Right hindlimb (tissue), 1 donor: ENCODE results near the gene CCDC187.
A peak's percentile ranks its signal among the peaks of the same experiment; 100 is the strongest.

ENCODE experiments used
- DNase-seq: peaks from one replicate; pipeline ENCODE4 v3.0.0-alpha.2; 2018

The CCDC187 gene

DNA sequence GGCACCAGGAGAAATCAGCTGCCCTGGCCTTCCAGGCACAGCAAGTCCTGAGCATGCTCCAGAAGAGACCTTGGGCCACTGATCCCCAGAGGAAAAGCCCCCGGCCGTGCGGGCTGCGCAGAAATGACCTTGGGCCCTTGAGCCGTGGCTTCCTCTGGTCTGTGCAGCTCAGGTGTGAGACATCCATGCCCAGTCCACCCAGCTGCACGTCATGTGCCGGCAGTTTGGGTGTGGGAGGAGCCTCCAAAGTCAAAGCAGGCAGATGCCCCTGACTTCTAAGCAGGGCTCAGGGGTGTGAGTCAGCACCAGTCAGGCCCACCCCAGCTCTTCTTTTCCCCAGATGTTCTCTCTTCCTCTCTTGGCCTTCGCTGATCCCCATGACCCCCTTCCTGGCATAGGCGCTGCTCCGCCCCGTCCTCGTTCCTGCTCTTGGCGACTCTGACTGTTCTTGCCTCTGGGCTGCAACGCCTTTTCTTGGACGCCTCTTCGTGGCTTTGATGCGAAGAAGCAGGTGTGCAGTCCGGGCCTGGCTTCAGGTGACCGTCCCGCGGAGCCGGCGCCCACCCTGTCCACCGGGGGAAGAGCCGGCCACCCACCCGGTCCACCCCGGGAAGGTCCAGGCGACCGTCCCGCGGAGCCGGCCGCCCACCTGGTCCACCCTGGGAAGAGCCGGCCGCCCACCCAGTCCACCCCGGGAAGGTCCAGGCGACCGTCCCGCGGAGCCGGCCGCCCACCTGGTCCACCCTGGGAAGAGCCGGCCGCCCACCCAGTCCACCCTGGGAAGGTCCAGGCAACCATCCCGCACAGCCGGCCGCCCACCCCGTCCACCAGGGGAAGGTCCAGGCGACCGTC is 52.4 kb downstream of the CCDC187 start:
- no peak for DNase-seq

DNA sequence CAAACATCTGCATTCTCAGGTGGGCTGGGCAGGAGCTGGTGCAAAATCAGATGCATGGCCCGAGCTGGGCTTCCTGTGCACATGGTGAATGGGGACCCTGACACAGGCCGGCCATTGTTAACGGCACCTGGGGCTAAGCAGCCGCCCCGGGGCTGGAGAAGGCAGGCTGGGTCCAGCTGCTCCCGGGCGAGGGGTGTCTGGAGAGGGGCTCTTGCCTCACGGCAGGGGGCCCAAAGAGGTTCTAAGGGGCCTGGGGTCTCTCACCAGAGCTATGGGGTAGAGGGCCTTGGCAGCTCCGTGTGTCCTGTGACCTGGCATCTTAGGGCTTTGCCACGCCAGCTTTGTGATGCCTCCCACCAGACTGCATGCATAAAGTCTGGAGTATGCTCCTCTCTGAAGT is 53.2 kb downstream of the CCDC187 start:
- DNase-seq: no peak

- DNase-seq: no peak
Observed at GRCh38 chr9:136249877-136250559, 53.9 kb downstream of the CCDC187 start.

DNA sequence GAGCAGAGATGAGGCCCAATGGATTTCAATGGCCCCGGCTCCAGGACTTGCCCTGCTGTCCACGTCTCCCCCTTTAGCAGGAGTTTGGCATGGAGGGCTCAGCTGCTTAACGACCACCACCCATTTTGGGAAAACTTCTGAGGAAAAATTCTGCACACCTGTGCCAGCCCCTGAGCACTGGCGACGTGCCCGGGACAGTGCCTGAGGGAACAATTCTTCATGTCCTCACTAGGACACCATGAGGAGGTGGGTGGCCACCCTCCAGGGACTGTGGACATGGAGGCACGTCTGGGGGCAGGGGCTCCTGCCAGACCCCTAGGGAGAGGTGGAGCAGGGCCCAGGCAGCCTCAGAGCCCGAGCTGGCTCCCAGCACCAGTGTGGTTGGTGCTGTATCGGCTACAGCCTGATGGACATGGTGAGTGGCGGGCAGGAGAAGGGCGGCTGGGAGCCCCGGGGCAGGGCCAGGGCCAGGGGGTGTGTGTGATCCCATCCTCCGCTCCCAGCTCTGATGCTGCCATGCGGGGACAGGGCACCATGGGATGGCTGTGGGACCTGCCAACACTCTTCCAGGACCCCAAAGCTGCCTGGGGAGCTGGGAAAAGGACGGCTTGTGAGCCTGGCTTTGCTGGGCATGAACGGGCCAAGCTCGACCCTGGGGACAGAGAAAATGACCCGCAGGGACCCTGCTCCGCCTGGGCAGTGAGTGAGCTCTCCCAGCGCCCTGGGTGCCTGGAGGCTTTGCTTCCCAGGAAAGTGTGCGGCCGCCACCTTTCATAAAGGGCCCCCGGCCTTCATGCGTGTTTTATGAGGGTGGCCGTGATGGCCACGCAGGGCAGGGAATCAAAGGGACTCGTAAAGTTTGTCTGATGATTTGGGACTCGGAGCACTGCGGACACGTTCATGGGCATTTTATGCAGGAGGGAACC is 54.7 kb downstream of the CCDC187 start:
- no peak for DNase-seq

DNA sequence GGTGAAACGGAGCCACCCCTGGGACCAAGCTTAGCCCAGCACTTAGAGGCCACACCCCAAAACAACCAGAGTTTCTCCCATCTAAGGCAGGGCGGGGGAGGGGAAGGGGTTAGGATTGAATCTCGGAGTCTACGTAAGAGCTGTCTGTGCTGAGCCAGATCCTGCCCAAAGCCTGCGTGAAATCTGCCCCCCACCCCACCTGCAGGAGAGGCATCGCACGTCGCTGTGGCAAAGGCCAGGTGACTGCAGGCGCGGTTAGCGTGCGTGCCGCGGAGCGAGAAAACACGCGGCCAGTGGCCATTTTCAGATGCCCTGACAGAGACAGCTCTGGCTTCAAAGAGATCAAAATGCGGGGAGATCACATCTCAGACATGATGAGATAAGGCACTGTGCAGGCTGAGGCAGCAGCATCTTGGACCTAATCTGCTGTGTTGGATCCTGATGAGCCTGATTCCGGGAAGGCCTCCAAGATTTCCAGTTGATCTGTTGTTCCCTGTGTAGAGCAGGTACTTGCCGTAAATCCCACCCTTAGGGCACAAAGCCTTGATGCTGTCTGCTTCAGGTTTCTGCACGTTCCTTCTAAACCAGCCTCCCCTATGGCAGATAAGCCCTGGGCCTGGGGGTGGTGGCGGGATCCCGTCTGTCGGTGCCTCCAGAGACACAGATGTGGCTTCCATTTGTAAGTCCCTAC is 55.8 kb downstream of the CCDC187 start:
- no peak for DNase-seq

DNA sequence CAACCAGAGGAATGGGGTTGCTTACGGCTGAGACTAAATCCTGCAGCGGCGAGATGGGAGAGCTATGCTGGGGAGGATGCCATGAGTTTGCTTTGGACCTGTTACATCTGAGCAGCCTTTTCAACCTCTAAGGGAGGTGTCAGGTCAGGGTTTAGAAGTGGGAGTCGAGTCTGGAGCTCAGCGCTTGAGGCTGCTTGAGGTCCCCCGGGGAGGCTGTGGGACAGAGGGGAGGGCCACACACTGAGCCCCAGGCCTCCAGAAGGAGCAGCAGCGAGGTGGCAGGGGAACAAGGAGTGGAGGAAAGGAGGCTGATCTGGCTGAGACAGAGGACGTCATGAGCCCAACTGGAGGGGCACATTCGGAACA is 56.4 kb downstream of the CCDC187 start:
- DNase-seq: no peak

- DNase-seq: no peak
Observed at GRCh38 chr9:136246849-136247550, 56.9 kb downstream of the CCDC187 start.

GRCh38 chr9:136245219-136246150 is 58.4 kb downstream of the CCDC187 start, which contains the start of gene QSOX2:
Gene QSOX2 (minus strand): TSS chr9:136245812. CDS start chr9:136245803, 9 bp downstream.
- peak; percentile 89 for DNase-seq

GRCh38 chr9:136244969-136245218 is 59.0 kb downstream of the CCDC187 start:
- no peak for DNase-seq

GRCh38 chr9:136244122-136244968 is 59.5 kb downstream of the CCDC187 start:
- DNase-seq: no peak

DNA sequence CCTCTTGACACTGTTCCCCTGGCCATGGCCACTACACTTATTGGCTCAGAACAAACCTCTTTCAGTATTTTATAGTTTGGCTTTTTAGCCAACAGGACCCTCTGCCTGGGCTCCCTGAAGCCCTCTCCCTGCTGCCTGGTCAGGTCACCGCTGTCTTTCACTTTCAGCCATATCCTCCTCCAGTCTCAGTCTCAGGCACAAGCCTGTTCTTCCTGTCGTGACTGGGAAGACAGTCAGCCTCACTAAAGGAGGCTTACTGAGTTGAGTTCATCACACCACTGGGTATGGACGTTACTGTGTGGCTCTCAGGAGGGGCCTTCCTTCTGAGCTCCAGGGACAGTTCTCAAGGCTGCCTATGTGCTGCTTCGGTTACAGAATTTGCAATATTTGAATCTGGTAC is 60.3 kb downstream of the CCDC187 start:
- no peak for DNase-seq

- no peak for DNase-seq
Observed at GRCh38 chr9:136242918-136243525, 60.9 kb downstream of the CCDC187 start.

GRCh38 chr9:136242248-136242647 is 61.6 kb downstream of the CCDC187 start:
- no peak for DNase-seq

DNA sequence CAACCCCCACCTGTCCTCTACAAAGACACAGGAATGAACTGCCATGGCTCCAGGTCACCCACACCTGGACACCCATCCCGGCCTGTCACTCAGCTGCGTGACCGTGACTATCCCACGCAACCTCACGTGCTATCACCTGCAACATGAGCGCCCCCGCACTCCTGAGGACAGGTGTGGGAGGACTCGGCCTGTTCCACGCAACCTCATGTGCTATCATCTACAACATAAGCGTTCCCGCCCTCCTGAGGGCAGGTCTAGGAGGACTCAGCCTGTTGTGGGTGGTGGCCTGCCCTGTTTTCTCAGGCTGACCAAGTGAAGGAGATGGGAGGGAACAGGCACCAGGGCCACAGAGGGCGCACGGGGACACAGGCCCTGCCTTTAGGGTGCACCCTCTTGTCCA is 62.4 kb downstream of the CCDC187 start:
- no peak for DNase-seq

GRCh38 chr9:136240941-136241340 is 63.0 kb downstream of the CCDC187 start:
- DNase-seq: no peak

DNA sequence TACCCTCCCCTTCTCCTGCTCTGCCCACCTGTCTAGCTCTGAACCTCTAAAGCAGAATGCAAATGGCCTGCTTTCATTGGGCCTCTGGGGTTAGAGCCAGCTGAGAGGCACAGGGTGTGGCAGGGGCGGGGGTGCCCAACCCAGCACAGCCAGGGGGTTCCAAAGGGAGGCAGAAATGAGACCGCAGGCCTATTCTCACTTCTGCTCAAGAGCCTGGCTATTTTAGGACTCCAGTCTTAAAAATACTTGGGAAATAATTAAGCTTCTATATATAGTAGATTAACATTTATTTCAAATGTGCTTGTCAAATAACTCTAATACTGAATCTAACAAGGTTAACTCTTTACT is 63.9 kb downstream of the CCDC187 start:
- no peak for DNase-seq

DNA sequence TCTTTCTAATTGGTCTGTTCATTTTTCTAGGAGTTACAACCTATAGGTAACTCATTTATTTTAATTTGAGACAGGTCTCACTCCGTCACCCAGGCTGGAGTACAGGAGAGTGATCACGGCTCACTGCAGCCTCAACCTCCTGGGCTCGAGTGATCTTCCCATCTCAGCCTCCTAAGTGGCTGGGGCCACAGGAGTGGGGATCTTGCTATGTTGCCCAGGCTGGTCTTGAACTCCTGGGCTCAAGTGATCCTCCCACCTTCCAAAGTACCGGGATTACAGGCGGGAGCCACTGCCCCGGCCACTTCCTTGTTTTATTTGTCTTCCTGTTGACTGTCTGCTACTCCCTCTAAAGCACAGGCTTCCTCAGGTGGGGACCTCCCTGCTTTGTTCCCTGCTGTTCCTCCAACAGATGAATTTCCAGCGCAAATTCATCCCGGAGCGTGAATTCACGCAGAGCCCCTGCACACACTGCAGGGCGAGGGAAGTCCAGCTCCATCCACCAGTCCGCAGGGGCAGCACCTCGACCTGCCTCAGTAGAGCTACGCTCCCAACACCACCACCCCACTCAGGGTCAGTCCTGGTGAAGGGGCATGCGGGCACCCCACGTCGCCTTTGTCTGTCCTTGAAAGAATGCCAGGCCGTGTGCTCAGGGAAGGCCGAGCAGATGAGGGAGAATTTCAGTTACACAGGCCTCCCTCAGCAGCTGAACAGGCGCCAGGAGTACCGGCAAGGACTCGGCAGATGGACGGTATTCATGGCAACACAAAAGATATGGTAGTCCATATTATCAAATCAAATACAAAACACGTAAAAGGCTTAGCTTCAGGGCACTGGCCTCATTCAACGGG is 64.5 kb downstream of the CCDC187 start:
- no peak for DNase-seq

GRCh38 chr9:136238342-136238732 is 65.6 kb downstream of the CCDC187 start:
- DNase-seq: no peak
